CD4-positive, alpha-beta memory T cell (primary cell): ENCODE data around the gene NPTX1. TPM values are rescaled to one million over a fixed set of nuclear protein-coding genes. Genes with fewer than 3 reads are reported as not detected.
A peak's percentile ranks its signal among the peaks of the same experiment; 100 is the strongest.

Experiments used
- CTCF ChIA-PET: fragments of 350-600 bp; sonication (Branson Sonifier 250); formaldehyde crosslinking; loops from one replicate; lab custom pipeline; 2021; ENCODE audit warnings: inconsistent platforms; ENCODE audit not compliant: partially characterized antibody; lab: Charles Lee
- POLR2A ChIA-PET: fragments of 350-600 bp; sonication (Branson Sonifier 250); formaldehyde crosslinking; loops from one replicate; lab custom pipeline; 2021; ENCODE audit not compliant: partially characterized antibody; lab: Charles Lee
- DNase-seq, 5 donors: peaks; one replicate each; pipeline versions ENCODE4 v3.0.0 to v3.0.0-alpha.2; 2020 to 2022; ENCODE audit warnings: mixed read lengths in 1 of 5
- H3K27ac ChIP-seq: one replicate; pipeline ENCODE4 v1.7.0; 2013; ENCODE audit warnings: low read depth, low read length
- H3K27me3 ChIP-seq: 2 replicates; pipeline ENCODE4 v1.7.0; 2013; ENCODE audit warnings: mild to moderate bottlenecking, low read length, moderate library complexity; ENCODE audit not compliant: insufficient read depth
- H3K36me3 ChIP-seq: 2 replicates; pipeline ENCODE4 v1.7.0; 2013; ENCODE audit warnings: mild to moderate bottlenecking, low read length, moderate library complexity; ENCODE audit not compliant: insufficient read depth
- H3K4me1 ChIP-seq: 2 replicates; pipeline ENCODE4 v1.7.0; 2013; ENCODE audit warnings: mild to moderate bottlenecking, low read length, moderate library complexity; ENCODE audit not compliant: insufficient read depth
- H3K4me3 ChIP-seq, 2 donors: one replicate each; pipeline ENCODE4 v1.7.0; 2013; ENCODE audit warnings: low read length in 2 of 2, mild to moderate bottlenecking in 1 of 2
- H3K9me3 ChIP-seq, 2 donors: one replicate each; pipeline ENCODE4 v1.7.0; 2013; ENCODE audit warnings: low read length in 2 of 2, control low read depth in 1 of 2; ENCODE audit not compliant: control insufficient read depth in 1 of 2
- H3K27ac Mint-ChIP-seq, 7 donors: one replicate each; pipeline ENCODE4 v1.8.0; 2020 to 2021; ENCODE audit warnings: mixed read lengths in 7 of 7, mild to moderate bottlenecking in 6 of 7, inconsistent platforms in 3 of 7, moderate library complexity in 3 of 7
- H3K27me3 Mint-ChIP-seq, 2 donors: one replicate each; pipeline ENCODE4 v1.8.0; 2020 to 2021; ENCODE audit warnings: mixed read lengths in 2 of 2
- H3K36me3 Mint-ChIP-seq, 2 donors: one replicate each; pipeline ENCODE4 v1.8.0; 2020 to 2021; ENCODE audit warnings: mixed read lengths in 2 of 2, inconsistent platforms in 1 of 2, mild to moderate bottlenecking in 1 of 2
- H3K4me1 Mint-ChIP-seq, 4 donors: one replicate each; pipeline ENCODE4 v1.8.0; 2020 to 2021; ENCODE audit warnings: mixed read lengths in 4 of 4, mild to moderate bottlenecking in 1 of 4
- H3K4me3 Mint-ChIP-seq, 8 donors: one replicate each; pipeline ENCODE4 v1.8.0; 2020 to 2021; ENCODE audit warnings: mixed read lengths in 8 of 8, mild to moderate bottlenecking in 7 of 8, moderate library complexity in 6 of 8, inconsistent platforms in 3 of 8
- H3K9me3 Mint-ChIP-seq, 8 donors: one replicate each; pipeline ENCODE4 v1.8.0; 2020 to 2021; ENCODE audit warnings: mixed read lengths in 8 of 8, mild to moderate bottlenecking in 5 of 8, inconsistent platforms in 3 of 8, moderate library complexity in 1 of 8
- intact Hi-C: fragments of 100-400 bp; cut with micrococcal nuclease; formaldehyde crosslinking; loops from one replicate; pipeline ENCODE4 v1.15.1; 2023
- polyA plus RNA-seq, 2 donors: library from polyadenylated mRNA; unstranded; fragments of 300-500 nt; fragmentation: Illumina TruSeq; gene quantifications; one replicate each; pipeline ENCODE4 v1.2.3, GENCODE V29; 2021
- total RNA-seq, 2 experiments: library from RNA; stranded (reverse); gene quantifications; one replicate each; pipeline ENCODE4 v1.2.3, GENCODE V29; 2021

NPTX1 gene
- total and polyA plus RNA-seq, 4 experiments from 2014 or later, result 0.38 TPM; not detected in 3

DNA sequence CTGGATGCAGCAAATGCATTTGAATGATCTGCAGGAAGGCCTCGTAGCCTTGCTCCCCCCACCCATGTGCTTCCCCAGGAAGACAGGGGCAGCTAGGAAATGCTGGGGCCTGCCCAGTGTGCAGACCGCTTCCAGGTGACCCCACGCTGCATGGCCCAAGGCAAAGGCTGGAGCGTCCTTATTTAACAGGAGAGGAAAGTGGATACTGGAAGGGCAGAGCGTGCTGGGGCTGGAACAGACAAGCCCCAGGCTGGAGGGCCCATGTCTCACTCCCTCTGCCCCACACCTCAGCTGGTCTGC lies 26.1 kb upstream of the NPTX1 start:
- POLR2A ChIA-PET, result no interaction called here
- no peak overlapping the region for H3K4me3 Mint-ChIP-seq
- no peak overlapping the region for H3K27ac Mint-ChIP-seq
- intact Hi-C loops, result no loop called here
- peaks cover 0 to 2% (median 0%) of the 10 kb centered on the region in 8 donors for H3K9me3 Mint-ChIP-seq
- H3K27me3 Mint-ChIP-seq, result peaks cover 12 to 19% of the 10 kb centered on the region in 2 donors
- H3K27me3 ChIP-seq, result no peaks in the 10 kb centered on the region
- no peaks in the 10 kb centered on the region for H3K9me3 ChIP-seq
- no peaks in the 10 kb centered on the region for H3K36me3 Mint-ChIP-seq
- no peak overlapping the region for H3K27ac ChIP-seq
- no peaks in the 10 kb centered on the region for H3K36me3 ChIP-seq
- no peaks in the 10 kb centered on the region for H3K4me1 ChIP-seq
- no peak overlapping the region for H3K4me3 ChIP-seq
- DNase-seq, result no peak
- CTCF ChIA-PET, result no interaction called here
- peaks cover 3 to 6% (median 4%) of the 10 kb centered on the region in 4 donors for H3K4me1 Mint-ChIP-seq

DNA sequence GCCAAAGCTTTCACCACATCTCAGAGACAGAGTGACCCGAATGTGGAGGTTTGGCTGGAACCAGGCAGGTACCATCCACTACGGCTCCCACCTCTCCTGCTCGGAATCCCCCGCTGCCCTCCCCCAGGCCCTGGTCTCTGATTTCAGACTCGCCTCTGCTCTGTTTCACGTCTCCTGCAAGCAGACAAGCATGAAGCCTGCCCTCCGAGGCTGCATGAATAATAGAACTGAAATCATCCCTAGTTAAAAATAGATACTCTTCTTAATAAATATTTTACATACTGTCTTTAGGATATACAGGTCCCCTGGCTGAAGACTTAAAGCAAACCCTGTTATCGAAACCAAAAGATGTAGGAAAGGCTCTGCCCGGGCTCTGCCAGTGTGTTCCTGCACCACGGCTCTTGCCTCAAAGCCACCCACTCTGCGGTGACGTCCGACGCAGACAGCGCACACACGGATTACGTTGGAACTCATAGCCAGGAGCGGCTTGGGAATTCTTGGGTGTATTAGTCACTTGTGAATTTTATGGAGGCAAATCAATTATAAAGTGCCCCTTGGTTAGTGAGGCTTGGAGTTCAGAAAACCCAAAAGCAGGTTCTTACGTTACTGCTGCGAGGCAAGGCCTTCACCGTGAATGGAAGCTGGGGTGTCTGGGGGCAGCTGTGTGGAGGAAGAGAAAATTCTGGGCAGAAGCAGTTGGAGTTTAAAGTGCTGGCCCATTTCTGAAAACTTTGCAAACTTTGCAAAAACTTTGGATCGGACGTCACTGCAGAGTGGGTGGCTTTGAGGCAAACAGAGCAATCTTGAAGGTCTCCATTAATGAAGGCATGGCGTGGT lies 25.6 kb upstream of the NPTX1 start:
- CTCF ChIA-PET, result no interaction called here
- Histone ChIP-seq H3K9me3 (no peaks in the 10 kb centered on the region), H3K27me3 (no peaks in the 10 kb centered on the region)

DNA sequence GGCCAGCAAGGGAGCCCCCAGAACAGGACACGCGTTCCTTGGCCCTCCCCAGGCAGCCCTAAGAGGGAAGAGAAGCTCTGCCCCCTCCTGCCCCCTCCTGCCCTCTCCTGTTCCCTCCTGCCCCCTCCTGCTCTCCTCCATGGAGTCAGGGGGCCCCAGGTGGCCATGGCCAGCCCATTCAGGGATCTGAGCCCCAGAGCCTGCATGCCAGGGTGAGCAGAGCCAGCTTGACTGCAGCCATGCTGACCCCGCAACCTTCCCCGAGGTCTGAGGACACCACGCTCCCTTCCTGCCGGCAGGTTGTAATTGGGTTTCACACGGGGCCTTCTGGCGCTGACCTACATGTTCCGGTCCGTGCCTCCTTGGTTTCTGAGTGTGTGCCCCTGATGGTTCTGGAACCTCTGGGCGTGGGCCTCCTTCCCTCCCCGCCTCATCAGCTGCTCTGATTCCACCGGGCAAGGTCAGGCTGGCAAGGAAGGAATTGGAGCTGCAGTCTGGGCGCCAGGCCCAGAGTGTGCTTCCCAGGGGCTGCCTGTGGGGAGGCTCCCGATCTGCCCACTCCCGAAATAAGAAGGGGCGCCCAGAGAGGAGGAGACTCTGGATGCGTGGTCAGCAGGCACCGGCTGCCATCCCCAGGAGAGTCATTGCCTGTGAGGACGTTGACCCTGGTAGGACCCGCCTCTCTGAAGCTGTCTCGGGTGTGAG lies 23.7 kb upstream of the NPTX1 start:
- H3K27me3 Mint-ChIP-seq, result peaks cover 10 to 27% of the 10 kb centered on the region in 2 donors
- POLR2A ChIA-PET, result no interaction called here

More for the DNA sequence above, 25.6 kb upstream of the NPTX1 start:
- Mint-ChIP-seq H3K36me3 (no peaks in the 10 kb centered on the region), H3K9me3 (peaks cover 0 to 2% (median 0%) of the 10 kb centered on the region in 8 donors), H3K4me3 (no peak overlapping the region), H3K27ac (no peak overlapping the region), H3K27me3 (peaks cover 12 to 22% of the 10 kb centered on the region in 2 donors), H3K4me1 (peaks cover 7 to 11% (median 7%) of the 10 kb centered on the region in 4 donors)
- POLR2A ChIA-PET, result no interaction called here
- Histone ChIP-seq H3K4me3 (no peak overlapping the region), H3K36me3 (no peaks in the 10 kb centered on the region), H3K27ac (no peak overlapping the region), H3K4me1 (no peaks in the 10 kb centered on the region)
- no peak for DNase-seq
- intact Hi-C loops, result no loop called here

DNA sequence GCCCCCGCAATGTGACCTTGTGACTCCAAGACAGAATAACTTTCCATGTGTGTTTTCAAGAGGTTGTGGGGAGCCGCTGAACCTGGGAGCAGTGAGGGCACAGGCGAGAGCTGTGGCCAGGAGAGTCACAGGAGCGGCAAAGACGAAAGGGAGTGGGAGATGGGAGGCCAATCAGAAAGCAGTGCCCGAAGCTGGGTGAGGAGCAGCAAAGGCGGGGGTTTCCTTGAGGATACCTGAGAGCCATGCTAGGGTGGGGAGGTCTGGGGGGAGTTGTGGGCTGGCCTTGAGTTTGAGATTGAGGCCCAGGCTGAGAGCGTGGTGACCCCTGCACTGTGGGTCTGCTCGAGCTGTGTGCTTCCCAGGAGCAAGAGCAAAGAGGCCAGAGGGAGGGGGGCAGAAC lies 23.2 kb upstream of the NPTX1 start:
- Histone ChIP-seq H3K4me3 (no peak overlapping the region), H3K36me3 (no peaks in the 10 kb centered on the region), H3K27ac (no peak overlapping the region), H3K4me1 (no peaks in the 10 kb centered on the region), H3K9me3 (no peaks in the 10 kb centered on the region), H3K27me3 (no peaks in the 10 kb centered on the region)
- H3K9me3 Mint-ChIP-seq, result peaks cover 0 to 2% (median 0%) of the 10 kb centered on the region in 8 donors
- H3K4me1 Mint-ChIP-seq, result peaks cover 7 to 12% (median 8%) of the 10 kb centered on the region in 4 donors
- intact Hi-C loops, result no loop called here
- CTCF ChIA-PET, result no interaction called here
- DNase-seq, result no peak
- H3K27ac Mint-ChIP-seq, result no peak overlapping the region
- no peak overlapping the region for H3K4me3 Mint-ChIP-seq
- no peaks in the 10 kb centered on the region for H3K36me3 Mint-ChIP-seq
- POLR2A ChIA-PET, result no interaction called here
- peaks cover 8 to 25% of the 10 kb centered on the region in 2 donors for H3K27me3 Mint-ChIP-seq

More for the DNA sequence above, 23.7 kb upstream of the NPTX1 start:
- Histone ChIP-seq H3K4me1 (no peaks in the 10 kb centered on the region), H3K9me3 (no peaks in the 10 kb centered on the region), H3K36me3 (no peaks in the 10 kb centered on the region), H3K4me3 (no peak overlapping the region), H3K27ac (no peak overlapping the region), H3K27me3 (no peaks in the 10 kb centered on the region)
- Mint-ChIP-seq H3K27ac (no peak overlapping the region), H3K9me3 (peaks cover 0 to 2% (median 0%) of the 10 kb centered on the region in 8 donors), H3K36me3 (no peaks in the 10 kb centered on the region), H3K4me3 (no peak overlapping the region), H3K4me1 (peaks cover 7 to 12% (median 8%) of the 10 kb centered on the region in 4 donors)
- DNase-seq, result no peak
- intact Hi-C loops, result no loop called here
- CTCF ChIA-PET, result no interaction called here

DNA sequence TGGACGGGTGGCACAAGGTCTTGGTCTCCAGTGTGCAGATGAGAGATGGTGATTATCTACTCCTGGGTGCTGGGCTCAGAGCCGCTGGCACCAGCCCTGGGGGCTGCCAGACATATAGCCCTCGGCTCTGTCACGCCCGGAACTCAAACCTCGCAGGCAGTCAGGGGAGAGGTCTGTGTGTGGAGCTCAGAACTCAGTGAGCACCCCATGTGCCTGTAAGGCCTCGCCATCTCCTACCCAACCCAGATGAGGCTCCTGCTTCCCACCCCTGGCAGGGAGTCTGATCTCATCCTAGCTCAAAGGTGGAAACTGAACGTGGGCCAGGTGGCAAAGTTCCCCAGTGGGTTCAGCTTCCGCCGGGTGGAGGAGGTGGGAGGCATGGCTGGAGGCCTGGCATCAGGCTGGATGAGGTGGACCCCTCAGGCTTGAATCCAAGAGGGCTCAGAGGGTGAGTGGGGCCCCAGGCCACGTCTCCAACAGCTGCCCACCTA lies 22.6 kb upstream of the NPTX1 start:
- ChIA-PET POLR2A (no interaction called here), CTCF (no interaction called here)
- intact Hi-C loops, result no loop called here
- Mint-ChIP-seq H3K4me3 (no peak overlapping the region), H3K4me1 (peaks cover 7 to 12% (median 8%) of the 10 kb centered on the region in 4 donors), H3K27me3 (peaks cover 10 to 23% of the 10 kb centered on the region in 2 donors), H3K27ac (no peak overlapping the region), H3K36me3 (no peaks in the 10 kb centered on the region), H3K9me3 (peaks cover 0 to 2% (median 0%) of the 10 kb centered on the region in 8 donors)
- Histone ChIP-seq H3K27me3 (no peaks in the 10 kb centered on the region), H3K9me3 (no peaks in the 10 kb centered on the region), H3K4me1 (no peaks in the 10 kb centered on the region), H3K27ac (no peak overlapping the region), H3K36me3 (no peaks in the 10 kb centered on the region), H3K4me3 (no peak overlapping the region)
- DNase-seq, result no peak

DNA sequence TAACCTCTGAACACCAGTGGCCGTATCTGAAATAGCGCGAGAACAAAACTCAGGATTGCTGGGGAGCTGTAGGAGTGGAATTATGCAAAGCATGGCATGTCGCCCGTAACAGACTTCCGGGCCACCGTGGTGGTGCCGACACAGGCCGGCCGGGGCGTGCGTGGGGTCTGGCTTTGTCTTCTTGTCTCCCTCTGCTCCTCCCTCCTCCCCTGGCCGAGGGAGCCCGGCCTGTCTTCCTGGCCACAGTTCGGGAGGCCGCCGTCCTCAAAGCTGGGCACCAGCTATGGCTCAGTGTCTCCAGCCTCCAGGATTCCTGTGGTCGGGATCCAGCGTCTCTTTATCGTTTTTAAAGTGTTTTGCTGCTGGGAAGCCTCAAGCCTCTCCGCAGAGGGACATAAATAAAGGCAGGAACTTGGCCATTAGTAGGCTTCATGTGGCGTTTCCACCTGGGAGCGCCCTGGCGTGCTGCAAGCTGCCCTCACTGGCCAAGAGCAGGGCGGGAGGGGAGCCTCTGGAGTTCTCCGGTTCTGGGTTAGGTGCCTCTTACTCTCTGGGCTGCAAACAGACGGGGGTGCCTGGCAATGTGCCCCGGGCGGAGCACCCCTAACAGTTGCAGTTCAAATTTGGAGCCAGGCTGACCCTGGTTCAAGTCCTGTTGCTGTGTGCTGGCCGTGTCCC lies 22.0 kb upstream of the NPTX1 start:
- peaks cover 0 to 2% (median 0%) of the 10 kb centered on the region in 8 donors for H3K9me3 Mint-ChIP-seq
- ChIA-PET POLR2A (no interaction called here), CTCF (no interaction called here)
- Histone ChIP-seq H3K27me3 (no peaks in the 10 kb centered on the region), H3K36me3 (no peaks in the 10 kb centered on the region), H3K27ac (no peak overlapping the region), H3K4me1 (no peaks in the 10 kb centered on the region), H3K9me3 (no peaks in the 10 kb centered on the region), H3K4me3 (no peak overlapping the region)
- no peaks in the 10 kb centered on the region for H3K36me3 Mint-ChIP-seq
- H3K27ac Mint-ChIP-seq, result no peak overlapping the region
- no peak overlapping the region for H3K4me3 Mint-ChIP-seq
- peaks cover 11 to 24% of the 10 kb centered on the region in 2 donors for H3K27me3 Mint-ChIP-seq
- DNase-seq, result no peak
- intact Hi-C loops, result no loop called here
- peaks cover 7 to 12% (median 8%) of the 10 kb centered on the region in 4 donors for H3K4me1 Mint-ChIP-seq

DNA sequence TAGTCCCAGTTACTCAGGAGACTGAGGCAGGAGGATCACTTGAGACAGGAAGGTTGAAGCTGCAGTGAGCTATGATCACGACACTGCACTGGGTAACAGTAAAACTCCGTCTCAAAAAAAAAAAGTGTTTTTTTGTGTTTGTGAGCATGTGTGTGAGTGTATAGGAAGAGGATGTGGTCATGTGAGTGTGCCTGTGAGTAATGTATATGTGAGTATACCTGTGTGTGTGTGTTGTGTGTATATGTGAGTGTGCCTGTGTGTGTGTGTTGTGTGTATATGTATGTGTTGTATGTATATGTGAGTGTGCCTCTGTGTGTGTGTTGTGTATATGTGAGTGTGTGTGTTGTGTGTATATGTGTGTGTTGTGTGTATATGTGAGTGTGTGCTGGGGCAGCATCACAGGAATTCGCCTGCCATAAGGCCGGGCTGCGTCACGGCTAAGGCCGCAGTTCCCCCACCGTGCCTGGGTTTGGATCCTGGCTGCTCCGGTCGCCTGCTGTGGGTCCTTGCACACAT lies 21.4 kb upstream of the NPTX1 start:
- Histone ChIP-seq H3K27ac (no peak overlapping the region), H3K4me1 (no peaks in the 10 kb centered on the region), H3K36me3 (no peaks in the 10 kb centered on the region), H3K4me3 (no peak overlapping the region), H3K27me3 (no peaks in the 10 kb centered on the region), H3K9me3 (no peaks in the 10 kb centered on the region)
- Mint-ChIP-seq H3K27ac (peak overlapping the region in 1 of 7 donors; percentile 26), H3K4me3 (no peak overlapping the region), H3K27me3 (peaks cover 11 to 30% of the 10 kb centered on the region in 2 donors), H3K4me1 (peaks cover 7 to 12% (median 8%) of the 10 kb centered on the region in 4 donors), H3K9me3 (peaks cover 0 to 2% (median 0%) of the 10 kb centered on the region in 8 donors), H3K36me3 (no peaks in the 10 kb centered on the region)
- ChIA-PET CTCF (no interaction called here), POLR2A (no interaction called here)
- intact Hi-C loops, result no loop called here
- DNase-seq, result no peak
